Renal cortical epithelial cell (primary cell): ENCODE results near the gene PGRMC1. TPM values are rescaled to one million over a fixed set of nuclear protein-coding genes. Genes with fewer than 3 reads are reported as not detected.
"Not testable (repeated sequence)": the region's sequence is repeated elsewhere in the genome, so short reads cannot be mapped to it uniquely, and the experiment has no call there.

Source experiments
- DNase-seq: peaks from one replicate; pipeline ENCODE4 v3.0.0-alpha.2; 2011; ENCODE audit warnings: low read depth
- total RNA-seq: library from RNA; depleted of rRNA; stranded (reverse); fragments of >200 nt; gene quantifications from 2 replicates; pipeline ENCODE4 v1.2.3, GENCODE V29; 2014

The PGRMC1 gene
- total RNA-seq, 1 donor from 2014 or later: 259 TPM

GRCh38 chrX:119235051-119235511 lies 1.0 kb upstream of the PGRMC1 start:
- no peak for DNase-seq

- DNase-seq: peak; percentile 37
Observed at GRCh38 chrX:119236623-119237561, 807 bp downstream of the PGRMC1 start.

DNA sequence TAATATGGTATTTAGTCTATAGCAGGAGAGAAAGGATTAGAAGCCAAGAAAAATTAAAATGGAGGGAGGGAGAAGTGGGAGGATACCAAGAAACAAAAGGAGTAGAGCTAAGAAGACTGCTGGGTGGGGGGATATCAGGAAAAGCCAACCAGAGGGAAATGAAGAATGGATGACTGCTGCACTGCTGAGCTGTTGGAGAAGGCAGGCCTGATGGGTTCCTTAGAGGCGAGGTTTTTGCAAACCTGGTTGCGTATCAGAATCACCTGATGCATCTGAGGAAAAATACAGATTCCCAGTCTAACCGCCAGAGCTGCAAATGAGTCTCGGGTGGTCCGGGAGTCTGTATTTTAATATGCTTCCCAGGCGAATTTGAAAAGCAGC lies 1.5 kb downstream of the PGRMC1 start:
- DNase-seq: no peak

DNA sequence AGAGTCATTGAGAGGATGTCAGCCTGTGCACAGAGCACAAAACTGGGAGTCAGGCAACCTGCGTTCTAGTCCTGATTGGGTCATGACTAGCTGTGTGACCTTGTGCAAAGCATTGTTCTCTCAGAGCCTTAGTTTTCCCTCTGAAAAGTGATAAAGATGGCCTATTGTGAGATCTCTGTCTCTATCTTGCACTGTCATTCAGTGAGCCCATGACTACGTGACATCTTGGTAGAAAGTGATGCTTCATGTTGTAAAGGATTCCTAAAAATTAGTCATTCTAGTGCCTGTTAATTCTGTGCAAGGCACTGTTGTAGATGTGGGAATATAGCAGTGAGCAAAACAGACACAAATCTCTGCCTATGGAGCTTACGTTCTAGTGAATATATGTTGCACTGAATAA lies 2.5 kb downstream of the PGRMC1 start:
- DNase-seq: no peak

- DNase-seq: peak; percentile 57
Observed at GRCh38 chrX:119240356-119240755, 4.3 kb downstream of the PGRMC1 start.

DNA sequence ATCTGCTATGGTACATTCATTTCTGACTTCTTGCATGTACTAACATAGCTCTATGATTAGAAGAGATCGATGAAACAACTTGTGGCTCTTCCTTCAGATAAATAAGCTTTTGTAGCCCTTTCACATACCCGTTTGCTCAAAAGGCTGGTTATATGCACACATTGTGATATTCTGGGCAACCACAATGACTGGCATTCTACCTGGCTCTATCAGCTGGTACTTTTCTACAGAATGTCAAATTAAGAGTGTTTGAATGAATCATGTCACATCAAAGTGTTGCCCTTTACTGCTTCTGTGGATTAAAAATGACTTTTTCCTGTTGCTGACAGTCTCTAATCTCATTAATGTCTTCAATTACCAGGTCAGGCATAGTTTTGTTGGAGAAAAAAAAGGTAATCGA lies 11.6 kb downstream of the PGRMC1 start:
- DNase-seq: no peak

- DNase-seq: peak; percentile 62
Observed at GRCh38 chrX:119249891-119250290, 13.8 kb downstream of the PGRMC1 start.

GRCh38 chrX:119251386-119251785 lies 15.3 kb downstream of the PGRMC1 start:
- DNase-seq: no peak

- no peak for DNase-seq
Observed at GRCh38 chrX:119252716-119253115, 16.6 kb downstream of the PGRMC1 start.

DNA sequence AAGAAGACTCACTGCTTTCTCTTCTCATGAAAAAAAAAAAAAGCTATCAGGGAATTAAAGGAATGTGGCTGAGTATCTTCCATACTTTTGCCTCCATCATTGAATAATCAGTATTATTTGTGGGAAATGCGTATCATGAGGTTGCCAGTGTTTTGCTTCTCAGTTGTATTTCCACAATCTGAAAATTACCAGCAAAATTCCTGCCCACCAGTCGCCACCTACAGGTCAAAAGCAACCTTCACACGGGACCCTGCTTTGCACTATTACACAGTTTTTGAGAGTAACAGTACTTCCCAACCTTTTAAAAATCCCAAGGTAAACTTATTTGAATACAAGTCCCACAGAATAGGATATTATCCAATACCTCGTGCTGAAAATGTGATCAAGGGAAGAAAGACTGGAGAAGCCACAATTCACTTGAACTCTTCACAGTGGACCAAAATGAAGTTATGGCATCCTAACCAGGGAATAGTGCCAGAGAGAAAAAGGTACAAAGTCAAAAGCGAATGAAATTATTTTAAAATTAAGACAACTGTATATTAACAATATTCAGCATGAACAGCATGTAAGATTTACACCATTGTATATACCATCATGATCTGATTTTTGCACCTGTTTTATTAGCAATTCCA lies 30.4 kb downstream of the PGRMC1 start:
- DNase-seq: peak; percentile 4

DNA sequence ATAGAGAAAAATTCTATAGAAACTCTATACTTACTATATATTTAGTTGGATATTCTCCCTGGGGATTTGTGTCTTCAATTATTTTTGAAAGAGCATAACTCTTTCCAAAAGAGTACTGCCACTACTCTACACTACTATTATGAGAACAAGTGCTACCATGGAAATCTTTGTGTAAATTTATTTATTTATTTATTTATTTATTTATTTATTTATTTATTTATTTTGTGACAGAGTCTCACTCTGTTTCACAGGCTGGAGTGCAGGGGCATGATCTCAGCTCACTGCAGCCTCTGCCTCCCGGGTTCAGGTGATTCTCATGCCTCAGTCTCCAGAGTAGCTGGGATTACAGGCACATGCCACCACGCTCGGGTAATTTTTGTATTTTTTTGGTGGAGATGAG lies 31.0 kb downstream of the PGRMC1 start:
- DNase-seq: not testable (repeated sequence)

GRCh38 chrX:119272882-119273419 lies 36.9 kb downstream of the PGRMC1 start:
- DNase-seq: no peak

- peak; percentile 54 for DNase-seq
Observed at GRCh38 chrX:119273420-119274192, 37.5 kb downstream of the PGRMC1 start.

DNA sequence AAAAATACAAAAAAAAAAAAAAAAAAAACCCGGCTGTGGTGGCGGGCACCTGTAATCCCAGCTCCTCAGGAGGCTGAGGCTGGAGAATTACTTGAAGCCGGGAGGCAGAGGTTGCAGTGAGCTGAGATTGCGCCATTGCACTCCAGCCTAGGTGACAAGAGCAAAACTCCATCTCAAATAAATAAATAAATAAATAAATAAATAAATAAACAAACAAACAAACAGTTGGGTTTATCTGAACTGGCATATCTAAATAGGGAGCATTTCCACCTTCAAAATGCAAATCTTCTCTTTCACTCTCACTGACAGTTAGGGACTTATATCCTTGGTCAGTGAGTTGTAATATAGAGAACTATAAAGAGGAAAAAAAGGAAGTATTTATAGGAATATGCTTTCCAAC lies 46.3 kb downstream of the PGRMC1 start:
- DNase-seq: not testable (repeated sequence)

- DNase-seq: no peak
Observed at GRCh38 chrX:119288890-119289393, 52.9 kb downstream of the PGRMC1 start.

GRCh38 chrX:119290476-119290875 lies 54.4 kb downstream of the PGRMC1 start:
- DNase-seq: no peak

- not testable (repeated sequence) for DNase-seq
Observed at GRCh38 chrX:119291246-119291645, 55.2 kb downstream of the PGRMC1 start.

DNA sequence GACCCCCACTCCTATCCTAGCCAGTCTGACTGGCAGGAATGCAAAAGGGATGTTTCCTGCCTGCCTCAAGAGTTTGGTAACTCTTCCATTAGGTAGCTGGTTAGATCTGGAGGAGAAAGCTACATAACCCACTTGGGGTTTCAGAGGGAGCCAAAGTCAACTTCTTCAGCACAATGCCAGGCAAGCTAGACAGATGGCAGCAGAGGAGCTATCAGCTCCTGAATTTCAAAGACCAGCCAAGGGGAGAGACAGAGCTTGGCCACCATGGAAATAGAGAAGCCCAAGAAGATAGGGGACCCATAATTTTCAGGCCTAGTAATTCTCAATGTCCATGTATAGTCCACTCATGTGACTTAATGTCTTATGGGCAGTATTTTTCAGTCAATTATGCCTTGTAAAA lies 56.4 kb downstream of the PGRMC1 start:
- no peak for DNase-seq
